GDM1 (cell line): ENCODE data around the gene DMRTB1.
A peak's percentile ranks its signal among the peaks of the same experiment; 100 is the strongest.

Experiments
- DNase-seq: peaks from one replicate; lab custom pipeline; 2025; lab: John Stamatoyannopoulos, UW

DMRTB1 gene

GRCh38 chr1:53435151-53435550 is 24.0 kb upstream of the DMRTB1 start:
- no peak for DNase-seq

GRCh38 chr1:53438427-53439336 is 20.5 kb upstream of the DMRTB1 start:
- no peak for DNase-seq

GRCh38 chr1:53439337-53440207 is 19.6 kb upstream of the DMRTB1 start:
- no peak for DNase-seq

- DNase-seq: no peak
Observed at GRCh38 chr1:53440633-53441032, 18.6 kb upstream of the DMRTB1 start.

GRCh38 chr1:53442299-53442698 is 16.9 kb upstream of the DMRTB1 start:
- DNase-seq: no peak

- DNase-seq: no peak
Observed at GRCh38 chr1:53446051-53446450, 13.1 kb upstream of the DMRTB1 start.

- DNase-seq: no peak
Observed at GRCh38 chr1:53447413-53447812, 11.8 kb upstream of the DMRTB1 start.

GRCh38 chr1:53448241-53448841 is 10.9 kb upstream of the DMRTB1 start:
- no peak for DNase-seq

GRCh38 chr1:53449021-53449420 is 10.2 kb upstream of the DMRTB1 start:
- no peak for DNase-seq

- DNase-seq: no peak
Observed at GRCh38 chr1:53449693-53450092, 9.5 kb upstream of the DMRTB1 start.

GRCh38 chr1:53450225-53450624 is 9.0 kb upstream of the DMRTB1 start:
- no peak for DNase-seq

GRCh38 chr1:53454019-53454418 is 5.2 kb upstream of the DMRTB1 start:
- peak; percentile 35 for DNase-seq

- DNase-seq: no peak
Observed at GRCh38 chr1:53455364-53455991, 3.7 kb upstream of the DMRTB1 start.

GRCh38 chr1:53458634-53459033 is 565 bp upstream of the DMRTB1 start:
- no peak for DNase-seq

- DNase-seq: no peak
Observed at GRCh38 chr1:53460211-53460634, 1.0 kb downstream of the DMRTB1 start.

- DNase-seq: no peak
Observed at GRCh38 chr1:53460666-53461322, 1.6 kb downstream of the DMRTB1 start.

- DNase-seq: no peak
Observed at GRCh38 chr1:53461323-53462044, 2.3 kb downstream of the DMRTB1 start.

- no peak for DNase-seq
Observed at GRCh38 chr1:53462193-53462592, 3.0 kb downstream of the DMRTB1 start.

- DNase-seq: no peak
Observed at GRCh38 chr1:53462769-53463501, 3.7 kb downstream of the DMRTB1 start.
